HG02852 (cell line): ENCODE measurements around the gene FAM151A.

Source experiments
- ATAC-seq: cut with Tn5 transposase; IDR thresholded peaks from one replicate; pipeline ENCODE4 v1.9.1; 2021; ENCODE audit warnings: mild to moderate bottlenecking, moderate library complexity; ENCODE audit not compliant: unreplicated experiment

Gene FAM151A

DNA sequence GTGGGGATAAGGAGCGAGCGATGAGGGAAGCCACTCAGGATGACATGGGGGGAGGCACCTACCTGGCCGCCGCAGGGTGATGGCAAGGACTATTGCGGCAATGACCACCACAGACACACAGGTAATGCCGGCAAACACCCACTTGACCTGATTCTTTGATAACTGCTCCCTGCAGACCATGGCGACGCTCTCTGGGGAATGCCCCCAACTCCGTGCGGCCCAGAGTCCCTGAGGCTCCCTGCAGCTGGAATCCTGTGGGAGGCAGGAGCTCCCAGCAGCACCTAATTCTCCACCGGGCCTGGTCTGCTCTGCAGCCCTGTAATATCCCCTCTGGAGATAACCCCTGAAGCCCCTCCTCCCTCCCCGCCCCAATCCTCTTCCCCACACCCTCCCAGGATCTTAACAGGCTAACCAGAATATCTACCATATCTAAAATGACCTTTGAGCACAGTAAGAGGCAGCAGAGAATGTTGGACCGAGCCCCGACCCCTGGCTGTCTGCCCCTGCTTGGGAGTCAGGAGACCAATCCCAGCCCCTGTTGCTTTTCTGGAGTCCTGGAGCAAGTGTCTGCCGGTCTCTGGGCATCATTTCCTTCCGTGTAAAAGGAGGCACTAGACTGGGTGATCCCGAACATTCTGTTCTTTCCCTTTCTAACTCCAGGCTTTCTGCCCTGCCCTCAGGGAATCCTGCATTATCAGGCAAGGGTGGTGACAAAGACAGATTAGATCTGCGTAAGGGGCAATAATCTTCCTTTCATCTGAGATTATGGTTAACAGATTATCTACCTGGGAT lies at the start of gene FAM151A:
Gene FAM151A, minus strand, starts transcription at position 310 of the 792 bp plus-strand sequence. Its CDS starts 130 bp downstream, at position 180.
- ATAC-seq = no peak

DNA sequence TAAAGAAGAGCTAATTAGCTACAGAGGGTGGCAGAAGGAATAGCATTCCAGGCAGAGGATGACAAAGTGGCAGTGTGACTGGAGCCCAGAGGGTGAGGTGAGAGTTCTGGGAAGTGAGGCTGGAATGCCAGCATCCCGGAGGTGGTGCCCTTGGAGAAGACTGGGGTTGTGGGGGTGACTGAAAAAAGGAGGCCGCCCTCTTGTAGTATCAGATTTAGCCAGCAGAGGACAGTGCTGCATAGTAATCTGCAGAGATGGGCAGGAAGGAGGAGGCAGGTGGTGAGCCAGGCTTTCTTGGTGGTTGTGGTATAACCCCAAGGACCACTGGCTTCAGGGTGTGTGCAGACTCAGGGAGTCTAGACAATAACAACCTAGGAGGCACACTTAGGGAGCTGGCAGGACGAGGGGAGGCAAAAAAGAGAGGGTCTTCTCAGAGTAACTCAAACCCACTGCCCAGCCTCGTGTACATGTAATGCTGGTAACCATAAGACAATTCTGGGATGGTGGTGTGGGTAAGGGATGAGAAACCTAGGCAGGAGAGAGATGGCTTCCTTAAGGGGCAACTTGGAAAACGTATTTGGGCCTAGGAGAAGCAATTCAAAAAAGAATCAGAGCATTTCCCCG lies 48.8 kb upstream of the FAM151A start:
- no peak for ATAC-seq

DNA sequence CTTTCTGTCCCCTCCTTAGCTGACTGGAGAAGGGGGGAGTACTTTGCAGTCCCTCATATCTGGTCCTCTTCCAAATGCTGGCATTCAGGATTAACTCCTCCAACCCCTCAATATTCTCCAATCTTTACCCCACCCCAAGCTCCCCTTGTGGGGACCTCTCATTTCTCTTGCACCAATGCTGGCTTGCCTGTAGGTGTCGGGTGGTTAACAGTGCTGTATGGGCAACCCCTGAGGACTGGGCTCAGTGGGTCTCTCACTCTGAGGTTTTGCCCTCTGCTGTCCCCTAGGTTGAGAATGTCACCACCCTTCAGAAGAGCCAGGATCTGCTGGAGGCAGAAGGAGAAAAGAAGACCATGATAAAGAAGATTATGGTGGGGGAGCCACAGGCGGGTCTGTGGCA lies 45.2 kb upstream of the FAM151A start:
- no peak for ATAC-seq

DNA sequence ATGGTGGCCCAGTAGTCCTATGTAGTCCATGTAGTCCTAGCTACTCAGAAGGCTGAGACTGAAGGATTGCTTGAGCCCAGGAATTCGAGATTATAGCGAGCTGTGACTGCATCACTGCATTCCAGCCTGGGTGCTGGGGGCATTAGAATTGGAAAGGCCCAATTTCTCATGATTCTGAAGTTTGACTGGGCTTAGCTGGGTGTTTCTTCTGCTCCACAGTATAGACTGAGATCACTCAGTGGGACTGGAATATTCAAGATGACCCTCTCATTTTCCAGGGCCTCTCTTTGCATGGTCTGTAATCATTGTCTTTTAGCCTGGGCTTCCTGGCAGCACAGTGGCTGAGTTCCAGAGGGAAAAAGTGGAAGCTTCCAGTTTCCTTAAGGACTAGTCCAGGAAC lies 44.5 kb upstream of the FAM151A start:
- ATAC-seq = no peak

DNA sequence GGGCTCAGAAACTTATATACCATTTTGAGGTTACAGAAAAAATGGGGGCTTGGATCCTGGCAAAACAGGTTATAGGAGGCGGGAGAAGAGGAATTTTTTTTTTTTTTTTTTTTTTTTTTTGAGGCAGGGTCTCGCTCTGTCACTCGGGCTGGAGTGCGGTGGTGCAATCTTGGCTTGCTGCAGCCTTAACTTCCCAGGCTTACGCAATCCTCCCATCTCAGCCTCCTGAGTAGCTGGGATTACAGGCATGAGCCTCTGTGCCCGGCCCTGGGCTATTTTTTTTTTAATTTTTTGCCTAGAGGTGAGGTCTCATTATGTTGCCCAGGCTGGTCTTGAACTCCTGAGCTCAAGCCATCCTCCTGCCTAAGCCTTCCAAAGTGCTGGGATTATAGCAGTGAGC lies 43.0 kb upstream of the FAM151A start:
- no peak for ATAC-seq

DNA sequence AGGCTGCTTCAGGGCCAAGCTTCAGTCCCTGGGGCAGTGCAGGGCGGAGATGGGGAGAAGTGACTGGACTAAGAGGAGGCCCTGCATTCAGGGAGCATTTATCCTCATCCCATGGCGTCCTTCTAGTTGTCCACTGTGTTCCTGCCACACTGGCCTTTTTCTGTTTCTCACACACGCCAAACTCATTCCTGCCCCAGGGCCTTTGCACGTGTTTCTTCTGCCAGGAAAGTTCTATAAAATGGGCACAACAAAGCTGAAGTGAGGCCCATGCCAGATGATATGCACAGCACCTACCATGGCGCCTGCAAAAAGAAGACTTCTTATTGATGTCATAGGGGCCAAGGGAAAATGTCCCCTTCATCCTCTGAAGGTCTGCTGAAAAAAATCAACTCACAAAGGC lies 42.5 kb upstream of the FAM151A start:
- ATAC-seq = no peak

DNA sequence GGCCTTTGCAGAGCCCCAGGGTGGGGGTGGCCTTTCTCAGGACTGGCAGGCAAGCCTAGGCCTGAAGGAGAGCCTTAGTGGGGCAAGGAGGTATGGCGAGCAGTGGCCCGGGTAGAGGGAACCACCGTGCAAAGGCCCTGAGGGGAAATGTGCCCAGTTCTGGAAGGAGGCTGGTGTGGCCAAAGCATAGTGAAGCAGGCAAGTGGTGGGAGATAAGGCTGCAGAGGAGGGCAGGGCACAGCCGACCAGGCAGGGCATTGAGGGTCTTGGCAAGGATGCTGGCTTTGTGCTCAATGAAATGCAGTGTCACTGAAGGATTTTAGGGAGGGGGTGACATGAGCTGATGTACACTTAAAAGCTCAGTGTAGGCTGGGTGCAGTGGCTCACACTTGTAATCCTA lies 41.0 kb upstream of the FAM151A start:
- ATAC-seq = no peak

DNA sequence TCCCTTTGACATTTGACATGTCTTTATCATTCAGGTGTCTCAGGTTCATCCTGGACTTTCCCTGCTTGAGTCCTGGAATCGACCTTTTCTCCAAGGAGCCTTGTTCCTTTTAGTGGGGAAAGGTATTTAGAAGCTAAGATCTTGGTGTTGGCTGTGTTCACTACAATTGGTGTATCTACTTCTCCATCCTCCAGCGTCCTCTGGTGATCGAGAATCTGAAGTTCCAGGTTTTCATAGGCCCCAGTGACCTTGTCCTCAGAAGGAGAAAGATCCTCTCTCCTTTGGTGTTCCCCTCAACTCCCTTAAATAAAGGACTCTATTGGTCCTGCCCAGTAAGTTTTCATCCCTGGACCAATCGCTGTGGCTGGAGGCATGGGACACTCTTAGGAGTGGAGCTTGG lies 40.4 kb upstream of the FAM151A start:
- ATAC-seq = no peak

DNA sequence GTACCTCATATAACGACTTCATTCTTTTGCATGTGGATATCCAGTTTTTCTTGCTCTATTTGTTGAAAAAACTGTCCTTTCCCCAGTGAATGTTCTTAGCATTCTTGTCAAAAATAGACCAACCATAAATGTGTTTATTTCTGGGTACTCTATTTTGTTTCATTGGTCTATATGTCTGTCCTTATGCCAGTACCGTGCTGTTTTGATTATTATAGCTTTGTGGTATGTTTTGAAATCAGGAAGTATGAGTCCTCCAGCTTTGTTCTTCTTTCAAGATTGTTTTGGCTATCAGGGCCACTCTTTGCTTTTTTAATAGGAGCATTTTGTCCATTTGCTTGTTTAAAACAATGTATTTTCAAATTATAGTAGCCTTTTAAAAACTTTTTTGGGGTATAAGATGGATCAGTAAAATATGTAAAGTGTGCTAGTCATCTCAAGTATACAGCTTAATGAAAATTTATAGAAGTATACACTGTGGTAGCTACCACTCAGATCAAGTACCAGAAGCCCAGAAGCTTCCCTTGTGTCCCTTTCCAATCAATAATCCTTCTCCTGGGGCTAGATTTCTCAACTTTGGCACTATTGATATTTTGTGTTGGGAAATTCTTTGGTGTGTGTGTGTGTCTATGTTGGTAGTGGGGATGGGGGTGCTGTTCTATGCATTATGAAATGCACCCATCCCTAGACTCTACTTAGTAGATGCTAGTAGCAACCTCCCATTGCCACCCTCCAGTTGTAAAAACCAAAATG lies 35.0 kb upstream of the FAM151A start:
- no peak for ATAC-seq

DNA sequence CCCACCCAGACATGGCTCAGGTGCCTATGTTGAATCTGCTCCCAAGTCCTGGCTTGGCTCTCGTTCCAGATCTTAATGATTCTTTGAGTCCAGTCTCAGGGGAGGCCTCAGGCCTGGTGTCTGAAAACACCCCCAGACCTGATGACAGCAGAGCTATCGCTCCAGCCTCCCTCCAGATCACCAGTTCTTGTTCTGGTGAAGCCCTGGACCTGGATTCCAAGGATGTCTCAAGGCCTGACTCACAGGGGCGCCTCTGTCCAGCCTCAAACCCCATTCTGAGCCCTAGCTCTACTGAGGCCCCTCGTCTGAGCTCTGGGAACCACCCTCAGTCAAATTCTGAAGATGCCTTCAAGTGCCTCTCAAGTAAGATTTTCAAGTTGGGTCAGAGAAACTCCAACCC lies 29.7 kb upstream of the FAM151A start:
- ATAC-seq = no peak

DNA sequence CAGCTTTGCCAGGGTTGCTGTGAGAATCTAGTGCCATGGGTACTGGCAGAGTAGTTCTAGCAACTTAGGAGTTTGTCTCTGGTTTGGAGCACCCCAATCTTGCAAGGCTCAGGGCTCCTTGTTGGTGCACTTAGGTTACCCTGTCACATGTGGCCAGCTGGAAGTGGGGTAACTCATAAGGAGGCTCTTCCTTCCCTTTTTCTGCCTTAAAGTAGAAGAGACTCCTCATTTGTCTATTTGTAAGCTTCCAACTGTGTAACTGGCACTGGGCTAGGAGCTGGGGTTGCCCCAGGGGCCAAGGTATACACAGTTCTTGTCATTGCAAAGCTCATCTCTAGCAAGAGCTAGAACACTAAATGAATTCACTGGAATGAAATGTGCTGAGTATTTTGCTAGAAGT lies 28.8 kb upstream of the FAM151A start:
- no peak for ATAC-seq

DNA sequence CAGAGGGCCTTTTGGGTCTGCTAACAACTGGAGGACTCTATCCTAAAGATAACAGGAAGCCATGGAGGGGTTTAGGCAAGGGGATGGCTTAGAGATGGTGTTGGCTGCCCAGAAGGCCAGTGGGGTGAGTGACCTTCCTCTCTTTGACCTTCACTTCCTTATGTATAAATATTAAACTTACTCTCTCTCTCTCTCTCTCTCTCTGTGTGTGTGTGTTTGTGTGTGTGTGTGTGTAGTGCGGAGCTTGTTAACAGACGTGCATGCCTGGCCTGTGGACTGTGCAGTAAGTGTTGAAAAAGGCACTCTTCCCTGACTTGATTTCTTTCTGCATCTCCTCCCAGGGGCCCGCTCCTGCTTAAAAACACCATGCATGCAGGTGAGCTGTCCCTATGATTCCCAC lies 28.3 kb upstream of the FAM151A start:
- no peak for ATAC-seq

DNA sequence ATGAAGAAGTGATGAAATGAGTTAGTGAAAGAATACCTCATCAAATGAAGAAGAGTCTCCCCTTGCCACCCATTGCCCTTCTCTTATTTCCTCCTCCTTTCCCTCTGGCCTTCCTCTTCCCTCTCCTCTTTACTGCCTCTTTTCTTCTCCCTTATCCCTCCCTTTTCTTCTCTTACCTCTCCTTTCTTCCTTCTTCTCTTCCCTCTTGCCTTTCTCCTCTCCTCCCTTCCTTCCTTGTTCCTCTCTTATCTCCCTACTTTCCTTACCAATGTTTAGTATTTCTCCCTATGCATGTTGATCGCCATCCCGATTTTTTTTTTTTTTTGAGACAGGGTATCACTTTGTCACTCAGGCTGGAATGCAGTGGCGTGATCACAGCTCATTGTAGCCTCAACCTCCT lies 27.1 kb upstream of the FAM151A start:
- ATAC-seq = no peak

DNA sequence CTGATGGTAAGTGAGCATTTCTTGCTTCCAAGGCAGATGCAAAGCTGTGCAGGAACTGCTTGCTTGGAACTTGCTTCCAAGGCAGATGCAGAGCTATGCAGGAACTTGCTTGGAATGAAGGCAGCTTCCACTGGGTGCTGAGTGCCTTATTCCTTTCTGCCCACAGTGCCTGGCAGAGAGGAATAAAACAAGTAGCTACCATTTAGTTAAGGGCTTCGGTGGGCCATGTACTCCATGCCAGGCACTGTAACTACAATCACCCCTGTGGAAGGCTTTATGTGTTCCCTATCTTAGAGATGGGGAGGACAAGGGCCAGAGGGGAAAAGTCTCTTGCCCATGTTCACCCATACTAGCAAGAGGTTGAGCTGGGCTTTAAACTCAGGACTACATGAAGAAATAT lies 26.6 kb upstream of the FAM151A start:
- no peak for ATAC-seq

DNA sequence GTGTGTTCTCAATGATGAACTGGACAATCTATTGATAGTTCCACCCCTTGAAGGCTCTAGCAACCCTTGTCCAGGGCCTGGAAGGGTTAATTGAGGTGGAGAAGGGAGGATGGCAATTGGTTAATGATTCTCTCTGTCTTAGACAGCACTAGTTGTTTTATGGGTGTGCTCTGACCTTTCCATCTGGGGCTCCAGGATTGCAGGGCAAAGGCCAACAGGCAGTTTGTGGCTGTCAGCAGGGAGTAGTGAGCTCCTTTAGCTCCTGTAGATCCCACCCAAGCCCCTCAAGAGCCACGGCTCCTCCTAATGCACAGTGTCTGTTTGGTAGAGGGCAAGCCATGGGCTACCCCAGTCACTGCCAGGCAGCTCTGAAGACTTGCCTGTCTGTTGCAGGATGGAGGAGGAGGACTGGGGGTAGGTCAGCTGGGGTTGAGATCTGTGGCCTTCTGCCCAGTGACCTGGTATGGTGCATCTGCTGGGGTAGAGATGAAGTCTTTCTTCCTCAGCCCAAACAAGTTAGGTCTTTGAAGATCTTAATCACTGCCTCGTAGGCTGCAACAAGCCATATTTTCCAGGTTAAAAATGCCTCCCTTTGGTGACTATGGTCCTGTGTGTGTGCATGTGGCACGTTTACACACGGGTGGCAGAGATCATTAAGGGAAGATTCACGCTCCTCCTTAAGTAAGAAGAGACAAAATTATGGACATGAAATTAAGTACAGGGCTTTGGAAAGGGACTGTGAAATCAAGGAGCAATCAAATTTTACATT lies 26.0 kb upstream of the FAM151A start:
- no peak for ATAC-seq

DNA sequence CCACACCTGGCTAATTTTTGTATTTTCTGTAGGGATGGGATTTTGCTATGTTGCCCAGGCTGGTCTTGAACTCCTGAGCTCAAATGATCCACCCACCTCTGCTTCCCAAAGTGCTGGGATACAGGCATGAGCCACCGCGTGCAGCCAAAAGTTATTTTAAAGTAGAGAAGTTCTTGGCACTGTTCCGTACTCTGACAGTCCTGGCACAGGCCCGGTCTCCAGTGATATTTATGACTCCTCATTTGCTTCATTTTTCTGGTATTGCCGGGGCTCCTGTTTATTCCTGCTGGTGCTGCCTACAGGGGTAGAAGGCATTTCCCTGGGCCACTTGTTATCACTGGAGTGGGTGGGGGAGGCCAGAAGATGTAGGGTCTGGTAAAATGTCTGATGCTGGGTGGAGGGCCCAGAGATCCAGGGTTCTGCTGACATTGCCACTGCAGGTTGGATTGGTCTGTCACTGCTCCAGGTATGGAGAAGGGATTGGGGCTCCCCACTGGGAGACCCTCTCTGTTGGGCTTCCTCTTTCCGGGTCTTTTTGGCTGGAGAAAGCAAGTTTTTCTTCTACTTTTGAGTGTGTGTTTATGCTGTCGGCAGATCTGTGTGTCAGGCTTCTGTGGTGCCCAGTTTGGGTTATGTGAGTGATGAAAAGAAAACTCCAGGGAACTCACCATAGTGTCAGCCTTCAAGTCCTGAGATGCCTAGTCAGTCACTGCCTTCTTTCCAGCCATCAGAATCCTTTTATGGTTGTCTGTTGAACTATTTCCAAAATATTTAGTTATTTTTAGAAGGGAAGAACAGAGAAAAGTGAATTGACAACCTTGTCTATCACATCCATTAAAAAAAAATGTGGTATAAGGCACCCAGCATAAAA lies 22.7 kb upstream of the FAM151A start:
- ATAC-seq = no peak

DNA sequence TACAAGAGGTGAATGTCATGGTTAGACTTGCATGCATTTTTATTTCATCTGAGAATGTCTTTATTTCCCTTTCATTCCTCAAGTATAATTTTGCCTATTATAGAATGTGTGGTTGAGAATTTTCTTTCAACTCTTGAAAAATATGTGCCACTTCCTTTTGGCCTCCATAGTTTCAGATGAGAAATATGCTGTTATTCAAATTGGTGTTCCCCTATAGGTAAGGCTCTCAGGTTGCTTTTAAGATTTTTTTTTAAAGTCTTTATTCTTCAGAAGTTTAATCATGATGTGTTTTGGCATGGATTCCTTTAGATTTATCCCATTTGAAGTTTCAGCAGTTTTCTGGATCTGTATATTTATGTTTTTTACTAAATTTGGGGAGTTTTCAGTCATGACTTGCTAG lies 20.4 kb upstream of the FAM151A start:
- no peak for ATAC-seq

DNA sequence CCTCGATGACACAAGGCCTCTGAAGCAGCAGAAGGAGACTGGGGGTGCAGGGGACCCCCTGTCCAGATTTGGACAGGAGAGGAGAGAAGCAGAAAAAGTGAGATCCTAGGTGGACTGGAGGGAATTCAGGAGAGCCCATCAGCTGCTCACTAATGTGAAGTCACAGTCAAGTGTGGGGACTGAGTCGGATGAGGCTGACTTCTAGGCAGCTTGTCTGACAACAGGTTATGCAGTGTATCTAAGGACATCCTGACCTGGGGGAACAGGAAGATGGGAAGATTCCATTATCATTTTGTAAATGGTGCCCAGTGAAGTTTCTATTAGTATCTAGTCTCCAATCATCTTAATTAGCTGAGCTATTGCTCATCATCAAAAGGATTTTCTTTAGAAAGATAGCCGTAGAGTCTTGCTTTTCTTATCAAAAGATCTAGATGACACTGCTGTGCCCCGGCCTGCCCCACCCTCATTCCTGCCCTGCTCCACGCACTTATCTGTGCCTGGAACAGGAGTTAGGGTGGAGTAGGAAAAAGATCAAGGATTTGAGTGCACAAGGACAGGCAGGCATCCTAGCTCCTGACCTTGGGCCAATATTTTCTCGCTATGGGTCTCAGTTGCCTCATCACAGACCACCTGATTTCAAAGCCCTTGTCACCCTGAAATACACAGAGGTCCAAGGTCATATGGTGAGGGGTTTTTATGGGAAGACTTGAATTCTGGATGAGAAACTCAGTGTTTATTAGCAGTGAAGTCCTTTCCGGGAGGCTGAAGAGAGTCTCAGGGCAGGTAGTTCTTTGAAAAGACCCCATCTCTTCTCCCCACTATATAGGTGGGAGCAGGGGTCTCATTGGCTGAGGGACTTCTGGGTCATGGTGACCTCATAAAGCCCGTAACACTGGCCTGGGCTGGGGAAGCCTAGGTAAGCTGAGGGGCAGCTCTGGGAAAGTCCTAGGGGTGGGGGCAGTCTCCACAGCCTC lies 17.8 kb upstream of the FAM151A start, which contains the start of gene MROH7:
Gene MROH7, plus strand, starts transcription at position 924 of the 974 bp plus-strand sequence. CDS start 11,141 bp downstream, outside the sequence.
- no peak for ATAC-seq

DNA sequence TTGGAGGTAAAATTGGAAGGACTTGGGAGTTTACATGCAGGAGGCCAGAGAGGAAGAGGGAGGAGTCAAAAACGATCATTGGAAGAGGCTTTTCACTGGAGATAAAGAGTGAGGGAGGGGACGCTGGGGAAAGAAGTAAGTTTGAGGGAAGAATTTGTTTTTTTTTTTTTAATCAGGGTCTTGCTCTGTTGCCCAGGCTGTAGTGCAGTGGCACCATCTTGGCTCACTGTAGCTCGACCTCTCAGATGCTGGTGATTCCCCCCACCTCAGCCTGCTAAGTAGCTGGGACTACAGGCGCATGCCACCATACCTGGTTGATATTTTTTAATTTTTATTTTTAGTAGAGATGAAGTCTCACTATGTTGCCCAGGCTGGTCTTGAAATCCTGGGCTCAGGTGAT lies 17.0 kb upstream of the FAM151A start:
- ATAC-seq = no peak
